GM12878 (cell line): ENCODE data around the gene COX6B2. TPM values are rescaled to one million over a fixed set of nuclear protein-coding genes. Genes with fewer than 3 reads are reported as not detected.

Experiments used
- ATAC-seq: fragments of 200-7000 bp; cut with Tn5 transposase; 3 replicates; pipeline ENCODE4 v1.9.1; 2020; ENCODE audit warnings: mild to moderate bottlenecking, moderate library complexity
- BruUV-seq: library from RNA; stranded (reverse); fragments of 400-500 nt; replicated peaks from 2 replicates; lab custom pipeline; 2021; lab: Mats Ljungman, UMichigan
- CTCF ChIA-PET: fragments of 300-600 bp; sonication (Branson Sonifier 250); formaldehyde crosslinking; extraction: SDS; loops from one replicate; lab custom pipeline; 2021; ENCODE audit warnings: inconsistent platforms; lab: Yijun Ruan, JAX
- POLR2A ChIA-PET: fragments of 350-600 bp; formaldehyde crosslinking; extraction: SDS; loops from one replicate; lab custom pipeline; 2021; ENCODE audit warnings: inconsistent platforms; lab: Charles Lee
- RAD21 ChIA-PET: fragments of 300-600 bp; sonication (Branson Sonifier 250); formaldehyde crosslinking; loops from one replicate; lab custom pipeline; 2023; ENCODE audit warnings: antibody characterized with exemption; ENCODE audit not compliant: unreplicated experiment; lab: Charles Lee
- SMC1A ChIA-PET: fragments of 300-600 bp; sonication (Branson Sonifier 250); formaldehyde crosslinking; loops from one replicate; lab custom pipeline; 2023; ENCODE audit not compliant: unreplicated experiment, uncharacterized antibody; lab: Charles Lee
- DNase-seq: peaks from one replicate; pipeline ENCODE4 v3.0.0-alpha.2; 2011; ENCODE audit warnings: low read depth, low spot score
- FAIRE-seq: peaks from 3 replicates; lab custom pipeline; 2011; peaks lifted over from hg19 to GRCh38; lab: Jason Lieb, UNC
- H2AFZ ChIP-seq: 2 replicates; pipeline ENCODE4 v1.6.0; 2011; ENCODE audit warnings: low read depth, low read length, control low read depth; ENCODE audit not compliant: control insufficient read depth
- H3K27ac ChIP-seq: 2 replicates; pipeline ENCODE4 v1.5.1; 2011; ENCODE audit warnings: control low read depth; ENCODE audit not compliant: control insufficient read depth, insufficient read depth
- H3K27me3 ChIP-seq, 2 experiments: replicated peaks in 1 of 2; 2 replicates each; pipeline versions ENCODE4 v1.6.0 to v1.6.1; 2011; ENCODE audit warnings: low read length in 1 of 2; ENCODE audit not compliant: control insufficient read depth in 2 of 2, insufficient read depth in 2 of 2
- H3K36me3 ChIP-seq, 2 experiments: 2 replicates each; pipeline ENCODE4 v1.5.1; 2011; ENCODE audit warnings: low read length in 1 of 2; ENCODE audit not compliant: control insufficient read depth in 2 of 2, insufficient read depth in 2 of 2
- H3K4me1 ChIP-seq: 2 replicates; pipeline ENCODE4 v1.6.1; 2011; ENCODE audit warnings: mild to moderate bottlenecking, low read length, moderate library complexity, mixed read lengths; ENCODE audit not compliant: control insufficient read depth, insufficient read depth
- H3K4me2 ChIP-seq: 2 replicates; pipeline ENCODE4 v1.6.0; 2011; ENCODE audit warnings: control low read depth; ENCODE audit not compliant: control insufficient read depth, insufficient read depth
- H3K4me3 ChIP-seq: fragments of 200-600 bp; sonication (generic); 2 replicates; pipeline ENCODE4 v1.5.1; 2016
- H3K79me2 ChIP-seq: 2 replicates; pipeline ENCODE4 v1.6.0; 2011; ENCODE audit warnings: low read length; ENCODE audit not compliant: control insufficient read depth, insufficient read depth
- H3K9ac ChIP-seq: 2 replicates; pipeline ENCODE4 v1.8.0; 2011; ENCODE audit warnings: low read length, control low read depth, mixed read lengths; ENCODE audit not compliant: control insufficient read depth, insufficient read depth
- H3K9me3 ChIP-seq: replicated peaks from 3 replicates; pipeline ENCODE4 v1.5.1; 2011; ENCODE audit warnings: mild to moderate bottlenecking, low read length; ENCODE audit not compliant: control insufficient read depth, insufficient read depth
- H4K20me1 ChIP-seq: 2 replicates; pipeline ENCODE4 v1.6.0; 2011; ENCODE audit not compliant: control insufficient read depth, insufficient read depth
- CHD4 ChIP-seq: fragments of 200-600 bp; sonication (generic); IDR thresholded peaks from 2 replicates; pipeline ENCODE4 v1.6.1; 2016; ENCODE audit warnings: mild to moderate bottlenecking
- DPF2 ChIP-seq: fragments of 450-650 bp; IDR thresholded peaks from 2 replicates; pipeline ENCODE4 v1.6.1; 2017; ENCODE audit warnings: mild to moderate bottlenecking
- EP300 ChIP-seq, 2 experiments: fragments of 150-350 bp in 1 of 2; IDR thresholded peaks; 2 replicates each; pipeline ENCODE4 v1.6.1; 2011 to 2012; ENCODE audit warnings: low read depth in 2 of 2, low read length in 2 of 2, borderline replicate concordance in 1 of 2, improper control_type of control experiment in 1 of 2, inconsistent platforms in 1 of 2; ENCODE audit not compliant: control insufficient read depth in 1 of 2
- JUNB ChIP-seq: IDR thresholded peaks from 2 replicates; pipeline ENCODE4 v1.6.1; 2016; ENCODE audit warnings: antibody characterized with exemption, mild to moderate bottlenecking
- KDM1A ChIP-seq: fragments of 200-600 bp; sonication (generic); IDR thresholded peaks from 2 replicates; pipeline ENCODE4 v1.6.1; 2016; ENCODE audit warnings: borderline replicate concordance
- ZNF207 ChIP-seq: fragments of 450-650 bp; IDR thresholded peaks from 2 replicates; pipeline ENCODE4 v1.6.1; 2014; ENCODE audit warnings: antibody characterized with exemption, mild to moderate bottlenecking, borderline replicate concordance
- WGBS: methylation state at CpG from one replicate; pipeline ENCODE4 v1.1.6; 2016; ENCODE audit warnings: low lambda C conversion rate; ENCODE audit not compliant: insufficient replicate concordance, insufficient coverage; ENCODE audit errors: missing lambda C conversion rate; 5-methylcytosine and 5-hydroxymethylcytosine counted together
- in situ Hi-C: fragments of 300-500 bp; cut with MboI; formaldehyde crosslinking; loops from 9 replicates; pipeline ENCODE4 v1.14.3; 2018; ENCODE audit warnings: mixed read lengths
- intact Hi-C: fragments of 100-400 bp; cut with micrococcal nuclease; formaldehyde crosslinking; loops from one replicate; pipeline ENCODE4 v1.14.2; 2022; ENCODE audit not compliant: unreplicated experiment
- polyA plus RNA-seq, 11 experiments: library from polyadenylated mRNA; depleted of rRNA in 4 of 11; unstranded in 6 of 11; stranded (reverse) in 5 of 11; fragments of >200 nt; fragmentation: Nextera tagmentation in 4 of 11; fragmentation: Illumina TruSeq in 1 of 11; extraction: Ambion mirVana in 4 of 11; extraction: Trizol in 1 of 11; gene quantifications; 1 replicate in 1 of 11; 2 replicates in 10 of 11; pipeline versions ENCODE4 v1.2.1 to v1.2.3, GENCODE V29; 2011 to 2016; ENCODE audit warnings: inconsistent platforms in 2 of 11, missing spikeins in 2 of 11, low read depth in 1 of 11
- total RNA-seq, 4 experiments: library from RNA; depleted of rRNA in 3 of 4; stranded (reverse); fragments of >200 nt in 3 of 4; fragmentation: Illumina TruSeq in 1 of 4; extraction: Trizol in 1 of 4; gene quantifications; 2 replicates each; pipeline versions ENCODE4 v1.2.1 to v1.2.3, GENCODE V29; 2013 to 2021
- TF ChIP-seq, protein P1 (sequence below): IDR thresholded peaks from 2 replicates; pipeline ENCODE4 v1.6.1; 2012; ENCODE audit warnings: mild to moderate bottlenecking, low read depth, low read length
- TF ChIP-seq, protein P2 (sequence below): IDR thresholded peaks from 2 replicates; pipeline ENCODE4 v1.6.1; 2012; ENCODE audit warnings: low read depth, low read length, improper control_type of control experiment

Gene COX6B2
- total and polyA plus RNA-seq, 10 of the 15 experiments (the other 5 are each of a cell fraction or from before 2014, with no cell fraction given), result 0.05 to 0.08 (median 0.07) TPM; not detected in 6

DNA sequence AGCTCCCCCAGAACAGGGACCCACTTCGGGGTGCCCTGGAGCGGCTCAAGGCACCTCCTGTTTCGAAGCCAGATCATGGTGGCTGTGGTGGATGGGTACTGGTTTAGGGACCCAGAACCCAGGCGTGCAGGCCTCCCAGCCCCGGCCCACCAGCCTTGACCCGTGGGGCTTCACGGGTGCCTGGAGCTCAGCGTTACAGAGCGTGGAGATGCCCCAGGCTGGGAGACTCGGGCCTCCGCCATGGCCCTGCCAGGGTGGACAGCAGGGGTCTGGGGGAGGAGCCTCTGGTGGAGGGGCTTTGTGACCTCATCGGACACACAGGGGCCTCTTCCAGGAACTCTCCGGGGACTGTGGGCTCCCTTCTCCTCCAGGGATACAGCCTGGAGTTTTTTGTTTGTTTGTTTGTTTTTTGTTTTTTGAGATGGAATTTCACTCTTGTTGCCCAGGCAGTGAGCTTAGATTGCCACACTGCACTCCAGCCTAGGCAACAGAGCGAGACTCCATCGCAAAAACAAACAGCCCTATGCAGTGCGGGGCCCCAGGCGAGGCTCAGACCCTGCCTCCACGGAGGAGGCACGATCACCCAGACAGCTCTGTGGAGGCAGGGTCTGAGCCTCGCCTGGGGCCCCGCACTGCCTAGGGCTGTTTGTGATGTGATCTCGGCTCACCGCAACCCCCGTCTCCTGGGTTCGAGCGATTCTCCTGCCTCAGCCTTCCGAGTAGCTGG is 8.6 kb upstream of the COX6B2 start, which contains the start of gene GARIN5B:
Gene GARIN5B (minus strand): TSS at position 271 of the 727 bp plus-strand sequence. CDS start 194 bp downstream, at position 77.
- TF ChIP-seq ZNF207, result no peak
- no peak for TF ChIP-seq KDM1A
- no peak for TF ChIP-seq CHD4
- TF ChIP-seq EP300 (IDR thresholded peaks at IDR 0.05; ENCODE audit: borderline replicate concordance in 1 of 2, control insufficient read depth in 1 of 2, low read depth in 2 of 2, low read length in 2 of 2), result no peak
- no peak for TF ChIP-seq JUNB
- TF ChIP-seq DPF2, result no peak
- TF ChIP-seq, protein P1, sequence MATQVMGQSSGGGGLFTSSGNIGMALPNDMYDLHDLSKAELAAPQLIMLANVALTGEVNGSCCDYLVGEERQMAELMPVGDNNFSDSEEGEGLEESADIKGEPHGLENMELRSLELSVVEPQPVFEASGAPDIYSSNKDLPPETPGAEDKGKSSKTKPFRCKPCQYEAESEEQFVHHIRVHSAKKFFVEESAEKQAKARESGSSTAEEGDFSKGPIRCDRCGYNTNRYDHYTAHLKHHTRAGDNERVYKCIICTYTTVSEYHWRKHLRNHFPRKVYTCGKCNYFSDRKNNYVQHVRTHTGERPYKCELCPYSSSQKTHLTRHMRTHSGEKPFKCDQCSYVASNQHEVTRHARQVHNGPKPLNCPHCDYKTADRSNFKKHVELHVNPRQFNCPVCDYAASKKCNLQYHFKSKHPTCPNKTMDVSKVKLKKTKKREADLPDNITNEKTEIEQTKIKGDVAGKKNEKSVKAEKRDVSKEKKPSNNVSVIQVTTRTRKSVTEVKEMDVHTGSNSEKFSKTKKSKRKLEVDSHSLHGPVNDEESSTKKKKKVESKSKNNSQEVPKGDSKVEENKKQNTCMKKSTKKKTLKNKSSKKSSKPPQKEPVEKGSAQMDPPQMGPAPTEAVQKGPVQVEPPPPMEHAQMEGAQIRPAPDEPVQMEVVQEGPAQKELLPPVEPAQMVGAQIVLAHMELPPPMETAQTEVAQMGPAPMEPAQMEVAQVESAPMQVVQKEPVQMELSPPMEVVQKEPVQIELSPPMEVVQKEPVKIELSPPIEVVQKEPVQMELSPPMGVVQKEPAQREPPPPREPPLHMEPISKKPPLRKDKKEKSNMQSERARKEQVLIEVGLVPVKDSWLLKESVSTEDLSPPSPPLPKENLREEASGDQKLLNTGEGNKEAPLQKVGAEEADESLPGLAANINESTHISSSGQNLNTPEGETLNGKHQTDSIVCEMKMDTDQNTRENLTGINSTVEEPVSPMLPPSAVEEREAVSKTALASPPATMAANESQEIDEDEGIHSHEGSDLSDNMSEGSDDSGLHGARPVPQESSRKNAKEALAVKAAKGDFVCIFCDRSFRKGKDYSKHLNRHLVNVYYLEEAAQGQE, result no peak
- TF ChIP-seq, protein P2, sequence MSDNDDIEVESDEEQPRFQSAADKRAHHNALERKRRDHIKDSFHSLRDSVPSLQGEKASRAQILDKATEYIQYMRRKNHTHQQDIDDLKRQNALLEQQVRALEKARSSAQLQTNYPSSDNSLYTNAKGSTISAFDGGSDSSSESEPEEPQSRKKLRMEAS, result no peak

More for the DNA sequence above, 8.6 kb upstream of the COX6B2 start, which contains the start of gene GARIN5B:
- H3K27me3 ChIP-seq, result no peaks in the 10 kb centered on the region; a peak in 2 of 4 replicates
- DNase-seq (no peak), FAIRE-seq (no peak), ATAC-seq (no peak)
- H3K4me3 ChIP-seq, result no peak within 1 kb of the TSS
- ChIA-PET CTCF (no interaction called here), RAD21 (no interaction called here), SMC1A (no interaction called here), POLR2A (no interaction called here)
- H3K4me2 ChIP-seq, result no peak within 1 kb of the TSS
- no TSS peak for BruUV-seq
- intact Hi-C loops, result no loop called here
- no peaks in the 10 kb centered on the region for H4K20me1 ChIP-seq
- H2AFZ ChIP-seq, result no peak within 1 kb of the TSS
- no peaks in the 10 kb centered on the region for H3K4me1 ChIP-seq
- H3K9ac ChIP-seq, result no peak within 1 kb of the TSS
- 49% methylated on average over 26 of the region's 27 CpGs for WGBS
- in situ Hi-C loops, result no loop called here
- H3K27ac ChIP-seq, result no peak within 1 kb of the TSS
- no peaks in the 10 kb centered on the region for H3K79me2 ChIP-seq
- no peaks in the 10 kb centered on the region for H3K36me3 ChIP-seq
- H3K9me3 ChIP-seq, result no peaks in the 10 kb centered on the region
